Sigmoid colon (tissue), 4 donors: Measurements from ENCODE around the gene ARF6.

Experiments
- EP300 ChIP-seq, 4 donors: sonication (generic); formaldehyde crosslinking; IDR thresholded peaks; one replicate each; pipeline ENCODE4 v1.6.1; 2017; ENCODE audit warnings: antibody characterized with exemption in 4 of 4
- POLR2A ChIP-seq, 2 donors: fragments of 450-650 bp; IDR thresholded peaks; one replicate each; pipeline ENCODE4 v1.6.1; 2016; ENCODE audit warnings: antibody characterized with exemption in 2 of 2, mild to moderate bottlenecking in 2 of 2, moderate library complexity in 2 of 2
- TF ChIP-seq, protein P1 (sequence below), 4 experiments: fragments of 450-650 bp in 3 of 4; fragments of 200-600 bp in 1 of 4; IDR thresholded peaks; one replicate each; pipeline ENCODE4 v1.5.1; 2016 to 2019; ENCODE audit warnings: antibody characterized with exemption in 4 of 4, mild to moderate bottlenecking in 3 of 4, moderate library complexity in 2 of 4

DNA sequence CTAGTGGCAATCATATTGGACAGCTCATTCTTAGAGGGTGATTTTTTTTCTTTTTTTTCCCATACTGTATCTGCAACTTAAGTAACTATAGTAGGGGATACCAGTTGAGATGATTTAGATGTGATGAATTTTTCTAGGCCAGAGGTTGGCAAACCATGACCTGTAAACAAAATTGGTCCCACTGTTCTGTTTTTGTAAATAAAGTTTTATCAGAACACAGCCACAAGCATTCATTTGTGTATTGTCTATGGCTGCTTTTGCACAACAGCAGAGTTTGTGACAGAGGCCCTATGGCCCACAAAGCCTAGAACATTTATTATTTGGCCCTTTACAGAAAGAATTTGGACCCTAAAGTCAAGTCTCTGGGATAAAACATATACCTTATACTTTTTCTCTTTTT, 11.4 kb downstream of the ARF6 start:
- TF ChIP-seq, protein P1, sequence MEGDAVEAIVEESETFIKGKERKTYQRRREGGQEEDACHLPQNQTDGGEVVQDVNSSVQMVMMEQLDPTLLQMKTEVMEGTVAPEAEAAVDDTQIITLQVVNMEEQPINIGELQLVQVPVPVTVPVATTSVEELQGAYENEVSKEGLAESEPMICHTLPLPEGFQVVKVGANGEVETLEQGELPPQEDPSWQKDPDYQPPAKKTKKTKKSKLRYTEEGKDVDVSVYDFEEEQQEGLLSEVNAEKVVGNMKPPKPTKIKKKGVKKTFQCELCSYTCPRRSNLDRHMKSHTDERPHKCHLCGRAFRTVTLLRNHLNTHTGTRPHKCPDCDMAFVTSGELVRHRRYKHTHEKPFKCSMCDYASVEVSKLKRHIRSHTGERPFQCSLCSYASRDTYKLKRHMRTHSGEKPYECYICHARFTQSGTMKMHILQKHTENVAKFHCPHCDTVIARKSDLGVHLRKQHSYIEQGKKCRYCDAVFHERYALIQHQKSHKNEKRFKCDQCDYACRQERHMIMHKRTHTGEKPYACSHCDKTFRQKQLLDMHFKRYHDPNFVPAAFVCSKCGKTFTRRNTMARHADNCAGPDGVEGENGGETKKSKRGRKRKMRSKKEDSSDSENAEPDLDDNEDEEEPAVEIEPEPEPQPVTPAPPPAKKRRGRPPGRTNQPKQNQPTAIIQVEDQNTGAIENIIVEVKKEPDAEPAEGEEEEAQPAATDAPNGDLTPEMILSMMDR (IDR thresholded peaks at IDR 0.05): no peak
- TF ChIP-seq POLR2A (IDR thresholded peaks at IDR 0.05): no peak
- TF ChIP-seq EP300 (IDR thresholded peaks at IDR 0.05): no peak
